Esophagus muscularis mucosa (tissue), 3 donors: ENCODE measurements around the gene SNX14.

Source experiments
- CTCF ChIP-seq, 3 experiments: fragments of 200-600 bp in 2 of 3; fragments of 450-650 bp in 1 of 3; sonication (generic) in 2 of 3; IDR thresholded peaks; one replicate each; pipeline ENCODE4 v1.5.1; 2017 to 2019; ENCODE audit warnings: antibody characterized with exemption in 3 of 3, mild to moderate bottlenecking in 2 of 3, moderate library complexity in 1 of 3
- EP300 ChIP-seq: sonication (generic); formaldehyde crosslinking; IDR thresholded peaks from one replicate; pipeline ENCODE4 v1.6.1; 2017; ENCODE audit warnings: antibody characterized with exemption

- TF ChIP-seq CTCF (IDR thresholded peaks at IDR 0.05) (no peak), EP300 (no peak)
Measured at GRCh38 chr6:85614780-85615179, 21.1 kb upstream of the SNX14 start.
